Fibroblast of skin of right biceps (primary cell): ENCODE measurements around the gene CD2.

Experiments used
- DNase-seq: peaks from one replicate; pipeline ENCODE4 v3.0.0-alpha.2; 2013

Gene CD2, protein sequence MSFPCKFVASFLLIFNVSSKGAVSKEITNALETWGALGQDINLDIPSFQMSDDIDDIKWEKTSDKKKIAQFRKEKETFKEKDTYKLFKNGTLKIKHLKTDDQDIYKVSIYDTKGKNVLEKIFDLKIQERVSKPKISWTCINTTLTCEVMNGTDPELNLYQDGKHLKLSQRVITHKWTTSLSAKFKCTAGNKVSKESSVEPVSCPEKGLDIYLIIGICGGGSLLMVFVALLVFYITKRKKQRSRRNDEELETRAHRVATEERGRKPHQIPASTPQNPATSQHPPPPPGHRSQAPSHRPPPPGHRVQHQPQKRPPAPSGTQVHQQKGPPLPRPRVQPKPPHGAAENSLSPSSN

DNA sequence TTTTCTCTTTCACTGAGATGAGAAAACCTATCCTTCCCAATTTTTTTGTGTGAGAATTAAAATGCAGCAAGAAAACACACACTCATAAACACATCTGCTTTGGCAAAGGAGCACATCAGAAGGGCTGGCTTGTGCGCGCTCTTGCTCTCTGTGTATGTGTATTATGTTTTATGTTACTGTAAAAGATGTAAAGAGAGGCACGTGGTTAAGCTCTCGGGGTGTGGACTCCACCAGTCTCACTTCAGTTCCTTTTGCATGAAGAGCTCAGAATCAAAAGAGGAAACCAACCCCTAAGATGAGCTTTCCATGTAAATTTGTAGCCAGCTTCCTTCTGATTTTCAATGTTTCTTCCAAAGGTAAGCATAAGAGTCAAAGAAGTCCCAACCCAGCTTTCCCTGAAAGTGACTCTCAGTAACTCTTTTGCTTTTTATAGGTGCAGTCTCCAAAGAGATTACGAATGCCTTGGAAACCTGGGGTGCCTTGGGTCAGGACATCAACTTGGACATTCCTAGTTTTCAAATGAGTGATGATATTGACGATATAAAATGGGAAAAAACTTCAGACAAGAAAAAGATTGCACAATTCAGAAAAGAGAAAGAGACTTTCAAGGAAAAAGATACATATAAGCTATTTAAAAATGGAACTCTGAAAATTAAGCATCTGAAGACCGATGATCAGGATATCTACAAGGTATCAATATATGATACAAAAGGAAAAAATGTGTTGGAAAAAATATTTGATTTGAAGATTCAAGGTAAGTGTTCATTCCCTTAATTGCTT is at the start of gene CD2:
CD2 (plus strand) TSS at position 233 of the 780 bp plus-strand sequence; CDS start at position 296, 63 bp downstream.
- DNase-seq, result no peak

DNA sequence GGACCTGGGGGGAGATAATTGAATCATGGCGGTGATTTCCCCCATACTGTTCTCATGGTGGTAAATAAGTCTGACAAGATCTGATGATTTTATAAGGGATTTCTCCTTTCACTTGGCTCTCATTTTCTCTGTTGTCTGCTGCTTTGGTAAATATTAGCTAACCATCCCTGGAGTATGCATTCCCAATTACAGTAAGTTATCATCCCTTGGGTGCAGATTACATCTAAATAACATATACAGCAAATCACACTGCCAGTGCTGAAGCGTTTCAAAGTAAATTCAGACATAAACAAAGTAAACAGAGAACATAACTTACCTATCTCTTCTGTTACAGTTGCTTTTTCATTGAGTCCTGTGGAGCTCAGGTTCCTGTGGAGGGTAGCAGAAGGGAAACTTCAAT is 48.1 kb upstream of the CD2 start:
- no peak for DNase-seq

DNA sequence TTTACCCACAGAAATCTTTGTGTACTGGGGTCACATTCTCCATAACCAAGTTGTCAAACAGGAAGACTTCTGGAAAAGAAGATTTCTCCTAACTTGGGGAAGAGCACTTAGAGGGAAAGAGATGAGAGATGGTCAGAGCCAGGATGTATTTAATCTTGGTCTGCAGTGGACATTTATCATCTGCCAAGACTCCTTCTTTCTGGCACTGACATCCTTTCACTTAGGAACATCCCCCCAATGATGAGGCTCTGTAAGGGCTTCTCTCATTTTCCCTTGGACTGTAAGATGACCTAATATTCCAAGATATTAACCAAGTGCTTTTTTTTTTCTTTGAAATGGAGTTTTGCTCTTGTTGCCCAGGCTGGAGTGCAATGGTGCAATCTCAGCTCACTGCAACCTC is 47.4 kb upstream of the CD2 start:
- no peak for DNase-seq

DNA sequence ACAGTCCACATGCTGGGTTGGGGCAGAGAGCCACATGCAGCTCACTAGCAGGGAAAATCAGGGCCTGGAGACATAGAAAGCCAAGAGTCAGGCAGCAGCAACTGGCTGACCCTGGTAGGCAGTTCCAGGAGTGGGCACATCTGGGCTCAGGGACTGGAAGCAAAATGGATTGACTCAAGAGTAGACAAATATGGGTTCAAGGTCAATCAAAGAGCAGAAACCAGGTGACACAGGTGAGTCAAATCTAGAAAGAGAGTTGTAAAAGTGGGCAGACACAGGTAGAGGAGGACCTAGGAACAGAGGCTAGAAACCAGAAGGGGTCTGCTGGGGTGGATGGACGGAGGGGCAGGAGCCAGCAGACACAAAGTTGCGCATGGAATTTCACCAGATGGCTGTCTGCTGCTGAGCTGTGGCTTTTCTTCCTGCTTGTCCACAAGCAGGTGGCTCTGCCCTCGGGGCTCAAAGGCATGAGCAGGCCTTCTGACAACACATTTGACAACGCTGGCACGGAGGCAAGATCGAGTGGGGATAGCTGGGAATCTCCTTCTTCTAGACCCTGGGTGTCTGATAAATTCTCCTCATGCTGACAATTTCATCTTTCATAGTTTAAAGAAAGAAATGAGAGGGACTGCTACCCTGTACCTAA is 45.9 kb upstream of the CD2 start:
- no peak for DNase-seq

DNA sequence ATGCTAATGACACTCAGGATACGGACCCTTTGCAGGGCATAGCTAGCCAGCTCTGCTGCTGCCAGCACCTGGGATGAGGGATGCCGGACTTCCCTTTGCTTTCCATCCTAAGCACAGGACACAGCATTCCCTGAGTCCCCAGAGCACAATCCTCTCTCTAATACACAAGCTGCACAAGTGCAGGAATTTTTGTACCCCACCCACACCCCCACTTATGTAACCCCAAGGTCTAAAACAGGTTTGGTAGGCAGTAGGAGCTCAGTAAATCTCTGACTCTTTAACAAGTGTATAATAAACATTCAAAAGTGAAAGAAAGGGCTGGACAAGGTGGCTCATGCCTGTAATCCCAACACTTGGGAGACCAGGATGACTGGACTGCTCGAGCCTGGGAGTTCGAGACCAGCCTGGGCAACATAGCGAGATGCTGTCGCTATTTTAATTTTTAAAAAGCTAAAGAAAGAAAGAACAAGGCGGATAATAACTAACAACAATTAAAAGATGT is 44.5 kb upstream of the CD2 start:
- no peak for DNase-seq

DNA sequence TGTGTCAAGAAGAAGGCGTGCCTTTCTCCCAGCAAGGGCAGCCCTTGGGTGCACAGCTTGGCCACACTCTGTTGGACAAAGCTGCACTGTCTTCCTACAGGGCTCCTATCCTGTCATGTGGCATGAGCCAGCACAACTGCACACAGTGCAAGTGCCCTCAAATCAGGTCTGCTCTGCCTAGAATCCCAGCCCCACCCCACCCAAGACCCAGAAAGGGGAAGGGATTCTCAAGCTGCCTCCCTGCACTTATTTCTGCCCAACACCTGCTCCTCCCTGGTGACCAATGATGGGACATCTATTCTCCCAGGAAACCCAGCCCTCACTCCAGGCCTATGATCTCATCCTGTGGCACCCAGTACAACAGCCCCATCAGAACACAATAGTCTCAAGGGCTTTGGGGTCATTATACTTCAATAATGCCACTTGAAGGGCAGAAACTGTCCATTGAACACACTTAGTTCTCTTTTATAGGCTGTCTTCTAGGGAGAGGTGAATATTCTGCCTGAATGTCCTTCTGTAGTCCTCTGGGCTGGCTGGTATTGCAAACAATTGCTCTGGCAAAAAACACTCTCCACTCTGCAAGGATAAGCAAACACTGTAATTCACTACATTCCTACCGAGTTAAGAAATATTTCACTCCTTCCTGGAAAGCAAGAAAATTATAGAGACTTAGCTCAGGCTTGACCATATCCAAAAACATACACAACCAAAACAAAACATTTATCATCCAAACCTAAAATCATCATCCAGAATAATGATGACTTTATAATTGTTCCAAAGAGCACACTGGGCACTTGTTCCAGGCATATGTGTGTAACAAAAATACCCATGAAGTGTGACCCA is 43.6 kb upstream of the CD2 start:
- no peak for DNase-seq

DNA sequence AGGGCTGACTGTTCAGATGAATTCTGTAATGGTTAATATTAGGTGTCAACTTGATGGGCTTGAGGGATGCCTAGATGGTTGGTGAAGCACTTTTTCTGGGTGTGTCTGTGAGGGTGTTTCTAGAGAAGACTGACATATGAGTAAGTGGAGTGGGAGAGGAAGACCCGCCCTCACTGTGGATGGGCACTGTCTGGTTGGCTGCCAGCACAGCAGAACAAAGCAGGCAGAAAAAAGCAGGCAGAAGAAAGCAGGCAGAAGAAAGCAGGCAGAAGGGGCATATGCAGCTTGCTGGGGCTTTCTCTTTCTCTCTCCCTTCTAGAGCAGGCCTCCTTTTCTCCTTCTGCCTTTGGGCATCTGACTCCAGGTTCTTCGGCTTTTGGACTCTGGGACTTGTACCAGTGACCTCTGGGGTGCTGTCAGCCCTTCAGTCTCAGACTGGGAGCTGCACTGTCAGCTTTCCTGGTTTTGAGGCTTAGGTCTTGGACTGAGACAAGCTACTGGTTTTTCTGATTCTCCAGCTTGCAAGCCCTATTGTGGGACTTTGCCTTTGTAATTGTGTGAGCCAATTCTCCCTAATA is 42.9 kb upstream of the CD2 start:
- DNase-seq, result no peak

DNA sequence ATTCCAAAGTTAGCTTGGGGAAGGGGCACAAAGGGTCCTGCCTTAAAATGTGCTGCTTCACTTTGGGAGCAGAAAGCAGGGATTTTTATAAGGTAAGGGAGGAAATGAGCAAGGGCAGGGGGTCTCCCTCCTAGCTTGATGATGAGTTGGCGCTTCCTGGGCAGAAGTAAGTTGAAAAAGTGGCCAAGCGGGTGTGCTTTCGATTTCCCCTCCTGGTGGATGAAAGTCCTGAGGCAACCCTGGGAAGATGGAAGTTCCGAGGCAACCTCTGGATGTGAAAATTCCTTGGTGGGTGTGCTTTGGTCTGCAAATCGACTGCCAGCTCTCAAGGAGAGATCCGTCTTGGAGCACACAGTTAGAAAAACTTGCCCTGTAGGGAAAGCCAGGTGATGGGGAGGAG is 41.7 kb upstream of the CD2 start:
- no peak for DNase-seq

DNA sequence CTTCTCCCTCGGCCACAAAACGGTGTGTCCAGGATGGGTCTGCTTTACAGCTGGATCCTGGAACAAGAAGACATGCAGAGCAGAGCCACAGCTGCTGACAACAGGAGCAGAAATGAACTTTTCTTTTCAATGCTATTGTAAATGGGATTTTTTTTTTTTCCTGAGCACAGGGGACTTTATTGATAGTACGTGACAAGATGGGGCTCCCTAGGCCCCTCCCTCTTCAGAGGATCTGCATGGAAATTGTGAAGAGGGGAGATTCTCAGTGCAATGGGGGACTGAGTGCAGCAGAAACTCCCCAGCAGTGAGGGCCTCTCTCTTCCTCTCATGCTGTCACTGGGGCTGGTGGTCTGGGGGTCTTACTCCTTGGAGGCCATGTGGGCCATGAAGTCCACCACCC is 40.8 kb upstream of the CD2 start:
- DNase-seq, result no peak

DNA sequence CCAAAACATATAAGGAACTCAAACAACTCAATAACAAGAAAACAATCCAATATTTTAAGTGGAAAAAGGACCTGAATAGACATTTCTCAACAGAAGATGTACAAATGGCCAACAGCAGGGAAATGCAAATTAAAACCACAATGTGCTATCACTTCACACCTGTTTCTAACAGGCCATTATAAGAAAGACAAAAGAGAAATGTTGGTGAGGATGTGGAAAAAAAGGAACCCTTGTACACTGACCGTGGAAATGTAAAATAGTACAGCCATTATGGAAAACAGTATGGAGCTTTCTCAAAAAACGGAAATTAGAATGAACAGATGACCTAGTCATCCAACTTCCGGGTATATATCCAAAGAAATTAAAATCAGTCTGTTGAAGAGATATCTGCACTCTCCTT is 37.8 kb upstream of the CD2 start:
- no peak for DNase-seq

DNA sequence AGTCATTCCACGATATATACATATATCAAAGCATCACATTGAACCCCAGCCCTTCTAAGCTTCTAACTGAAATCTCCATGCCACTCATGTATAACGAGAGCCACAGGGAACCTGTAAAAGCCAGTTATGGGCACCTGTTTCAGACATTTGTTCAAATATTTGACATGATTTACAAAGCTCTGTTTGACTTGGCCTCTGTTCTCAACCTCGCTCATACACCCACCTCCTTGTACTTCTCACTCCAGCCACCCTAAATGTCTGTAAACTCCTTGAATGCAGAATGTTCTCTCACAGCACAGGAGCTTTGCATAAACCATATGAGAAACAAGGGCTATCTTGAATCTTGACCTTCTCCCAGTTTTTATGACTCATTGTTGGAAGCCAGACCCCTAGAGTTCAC is 36.9 kb upstream of the CD2 start:
- no peak for DNase-seq

DNA sequence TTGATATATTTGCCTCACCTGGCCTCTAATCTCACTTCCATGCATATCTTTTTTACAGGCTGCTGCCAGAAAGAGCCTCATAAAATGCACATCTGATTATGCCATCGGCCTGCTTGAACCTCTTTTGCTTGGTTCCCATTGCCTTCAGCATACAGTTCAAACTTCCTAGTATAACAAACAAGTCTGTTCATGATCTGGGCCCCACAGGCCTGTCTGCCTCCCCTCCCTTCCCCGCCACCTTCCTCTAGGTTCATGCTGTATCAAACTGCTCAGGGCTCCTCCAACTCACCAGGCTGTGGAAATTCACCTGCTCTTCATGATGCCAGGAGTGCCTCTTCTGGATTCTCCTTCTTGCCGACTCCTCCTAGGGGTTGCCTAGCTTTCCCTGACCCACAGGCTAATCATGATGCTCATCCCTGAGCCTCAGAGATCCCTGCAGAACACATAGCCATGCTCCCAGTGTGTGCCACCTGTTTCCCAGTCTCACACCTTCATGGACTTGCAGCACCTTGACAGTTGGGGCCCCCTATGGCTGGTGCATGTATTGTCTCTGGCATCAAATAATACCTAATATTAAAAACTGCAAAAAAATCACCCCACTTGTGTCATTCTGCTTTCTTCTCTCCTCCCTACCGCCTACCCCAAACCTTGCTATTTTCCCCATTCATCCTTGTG is 33.7 kb upstream of the CD2 start:
- DNase-seq, result no peak

DNA sequence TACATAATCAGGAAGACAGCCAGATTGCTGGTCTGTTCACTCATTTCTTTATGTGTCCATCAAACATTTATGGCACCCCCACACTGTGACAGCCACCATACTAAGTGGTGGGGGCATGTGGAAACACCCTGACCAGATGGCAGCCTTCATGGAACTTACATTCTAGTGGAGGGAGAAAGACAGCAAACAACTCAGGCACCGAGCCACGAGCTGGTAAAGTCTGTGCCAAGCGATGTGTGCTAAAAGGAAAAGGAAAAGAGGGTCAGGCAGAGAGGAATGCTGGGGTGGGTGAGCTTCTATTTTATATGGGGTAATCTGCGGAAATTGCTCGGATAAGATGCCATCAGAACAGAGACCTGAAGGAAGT is 33.2 kb upstream of the CD2 start:
- DNase-seq, result no peak

DNA sequence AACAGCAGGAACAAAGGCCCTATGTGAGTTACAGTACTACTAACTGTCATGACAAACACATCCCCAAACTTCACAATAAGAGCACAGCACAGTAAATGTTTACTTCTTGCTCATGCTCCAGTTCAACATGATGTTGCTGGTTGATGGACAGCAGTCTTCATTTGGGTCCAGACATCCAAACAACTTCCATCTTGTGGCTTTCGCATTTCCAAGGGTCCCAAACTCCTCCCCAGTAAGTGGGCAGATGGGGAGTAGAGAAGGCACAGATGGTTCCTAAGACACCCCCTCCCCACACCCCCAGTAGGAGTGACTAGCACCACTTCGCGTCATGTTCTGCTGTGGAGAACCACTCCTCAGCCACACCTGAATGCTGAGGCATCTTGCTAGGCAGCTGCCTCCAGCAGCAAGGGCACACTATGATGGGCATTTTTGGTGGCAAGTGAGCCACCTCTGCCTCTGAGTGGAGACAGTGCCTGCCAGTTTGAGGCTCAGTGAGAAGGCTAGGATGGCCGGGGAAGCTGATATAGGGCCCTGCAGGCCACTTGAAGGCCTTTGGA is 32.7 kb upstream of the CD2 start:
- DNase-seq, result no peak

DNA sequence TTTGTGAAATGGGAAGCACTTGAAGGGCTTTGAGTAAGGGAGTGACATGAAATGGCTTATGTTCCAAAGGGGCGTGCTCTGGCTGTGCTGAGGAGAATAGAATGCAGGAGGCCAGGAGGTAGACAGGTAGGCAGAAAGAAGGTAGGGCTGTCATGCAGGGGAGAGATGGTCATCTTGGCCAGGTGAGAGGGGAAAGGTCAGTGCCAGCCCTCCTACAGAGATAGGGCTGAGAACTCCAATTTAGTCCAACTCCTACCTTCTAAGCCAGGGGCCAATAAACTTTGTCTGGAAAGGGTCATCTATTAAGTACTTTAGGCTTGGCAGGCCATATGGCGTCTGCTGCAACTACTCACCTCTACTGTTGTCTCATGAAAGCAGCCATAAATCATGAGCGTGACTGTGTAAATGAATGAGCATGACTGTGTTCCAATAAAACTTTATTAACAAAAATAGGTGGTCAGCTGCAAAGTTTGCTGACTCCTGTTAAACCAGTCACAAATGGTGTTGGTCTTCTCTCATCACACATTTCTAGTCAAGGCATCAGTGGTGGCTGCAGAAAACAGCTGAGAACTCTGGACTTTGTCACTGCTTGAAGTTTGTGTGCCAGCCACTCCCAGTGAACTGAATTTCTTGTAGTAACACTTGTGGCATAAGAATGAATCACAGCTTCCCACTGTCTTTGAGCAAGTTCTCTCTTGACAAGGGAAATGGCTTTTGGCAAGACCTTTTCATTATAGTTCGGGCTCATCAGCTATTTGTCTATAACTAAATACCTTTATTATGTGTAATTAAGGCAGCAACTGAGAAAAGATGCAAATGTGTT is 32.0 kb upstream of the CD2 start:
- no peak for DNase-seq

DNA sequence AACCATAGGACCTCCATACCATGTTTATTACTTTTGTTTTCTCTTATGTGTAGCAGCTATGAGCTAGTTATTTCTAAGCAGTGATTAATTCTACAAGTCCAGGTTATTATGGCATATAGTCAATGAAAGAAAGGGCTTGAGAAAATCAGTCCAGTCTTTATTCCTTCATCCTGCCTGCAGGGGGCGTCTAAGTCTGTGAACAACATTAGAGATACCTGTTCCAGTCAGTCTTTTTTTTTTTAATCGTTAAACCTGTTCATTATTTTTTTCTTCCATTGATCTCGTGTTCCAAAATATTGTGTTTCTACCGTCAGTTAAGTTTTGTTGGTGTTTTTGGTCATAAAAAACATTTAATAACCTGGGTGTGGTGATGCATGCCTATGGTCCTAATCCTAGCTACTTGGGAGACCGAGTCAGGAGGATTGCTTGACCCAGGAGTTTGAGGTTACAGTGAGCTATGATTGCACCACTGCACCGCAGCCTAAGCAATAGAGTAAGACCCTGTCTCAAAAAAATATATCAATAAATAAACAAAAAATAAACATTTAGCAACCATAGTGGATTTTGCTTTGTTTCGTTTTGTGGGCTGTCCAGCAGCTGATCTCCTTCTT is 29.4 kb upstream of the CD2 start:
- DNase-seq, result peak; percentile 55

DNA sequence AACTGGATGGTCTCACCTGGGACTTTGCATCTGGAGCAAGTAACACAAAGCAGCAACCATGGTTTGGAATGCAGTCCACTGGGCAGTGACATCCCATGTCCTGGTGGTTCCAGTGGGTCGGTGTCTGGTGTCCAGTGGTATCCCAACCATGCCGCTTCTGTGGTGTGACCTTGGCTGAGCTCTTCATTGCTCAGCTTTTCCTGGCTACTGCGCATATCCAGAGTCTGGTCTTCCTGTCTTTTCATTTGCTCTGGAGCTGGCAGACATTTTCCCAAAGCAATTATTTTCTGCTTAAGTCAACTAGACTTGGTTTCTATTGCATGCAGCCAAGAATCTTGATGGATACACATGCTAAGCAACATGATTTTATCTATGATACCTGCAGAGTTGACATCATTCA is 28.4 kb upstream of the CD2 start:
- peak; percentile 7 for DNase-seq

DNA sequence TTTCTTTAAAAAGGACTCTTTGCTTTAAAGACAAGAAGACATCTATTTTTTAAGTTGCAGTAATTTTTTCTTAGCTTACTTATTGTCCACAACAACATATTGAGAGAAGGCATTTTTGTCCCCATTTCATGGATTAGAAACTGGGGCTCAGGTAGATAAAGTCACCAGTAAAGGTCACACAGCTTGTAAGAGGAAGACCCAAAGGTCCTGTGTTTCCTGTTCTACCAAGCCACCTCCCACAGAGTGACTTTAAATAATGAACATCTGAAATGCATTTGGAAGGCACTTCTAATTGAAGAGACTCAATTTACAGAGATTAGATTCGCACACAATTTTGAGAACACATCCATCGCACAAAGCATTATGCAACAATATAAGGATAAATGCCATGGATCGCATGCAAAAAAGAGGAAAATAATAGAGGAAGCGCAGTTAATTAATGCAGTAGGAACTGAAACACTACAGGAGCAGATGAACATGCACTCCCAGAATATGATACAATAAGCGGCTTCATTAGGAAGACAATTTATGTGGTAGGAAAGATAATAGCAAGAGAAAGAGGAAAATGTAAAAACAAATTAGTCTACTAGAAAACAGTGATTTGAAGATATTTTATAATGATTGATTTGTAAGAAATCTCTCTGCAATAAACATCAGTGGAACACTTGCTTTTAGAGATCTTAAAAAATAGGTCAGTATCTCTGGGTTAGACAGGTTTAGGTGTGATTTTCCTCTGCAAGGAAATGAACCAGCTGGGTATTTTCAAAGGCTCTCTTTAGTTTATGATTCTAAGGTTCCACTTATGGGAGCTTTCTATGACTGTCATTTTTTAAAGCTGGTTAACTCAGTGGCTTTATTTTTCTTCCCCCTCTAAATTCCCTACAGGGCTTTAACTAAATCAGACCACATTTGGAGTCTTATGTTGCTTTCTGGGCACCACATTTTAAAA is 27.1 kb upstream of the CD2 start:
- no peak for DNase-seq

DNA sequence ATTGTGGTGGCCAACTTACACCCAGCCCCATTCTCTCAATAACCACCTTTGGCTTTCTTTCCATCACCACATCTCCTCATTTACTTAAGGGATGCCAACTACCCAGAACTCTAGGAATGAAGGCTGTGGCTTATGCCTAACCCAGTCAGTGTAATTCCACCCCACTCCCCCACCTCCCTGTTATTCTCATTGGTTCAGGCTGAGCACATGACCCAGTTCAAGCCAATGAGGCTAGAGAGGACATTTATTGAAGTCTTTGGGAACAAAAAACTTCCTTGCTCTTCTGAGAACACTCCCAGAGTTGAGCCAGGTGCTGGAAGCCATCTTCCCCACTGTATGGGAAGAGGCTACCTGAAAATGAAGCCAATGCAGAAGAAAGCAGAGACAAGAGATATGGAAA is 22.8 kb upstream of the CD2 start:
- DNase-seq, result no peak
